GM21447 (cell line): Measurements from ENCODE around the gene DUS4L.
A peak's percentile ranks its signal among the peaks of the same experiment; 100 is the strongest.

Source experiments
- ATAC-seq: cut with Tn5 transposase; IDR thresholded peaks from one replicate; pipeline ENCODE4 v1.9.1; 2021; ENCODE audit not compliant: unreplicated experiment

Gene DUS4L

GRCh38 chr7:107579885-107580715 is 16.3 kb downstream of the DUS4L start, which contains the start of gene BCAP29:
BCAP29 (plus strand) TSS chr7:107580246; CDS start chr7:107580773, 527 bp downstream.
- ATAC-seq = peak; percentile 84

- no peak for ATAC-seq
These were observed 17.1 kb downstream of the DUS4L start for GRCh38 chr7:107580716-107581383.

- ATAC-seq = no peak
These were observed 17.7 kb downstream of the DUS4L start for GRCh38 chr7:107581387-107582013.

GRCh38 chr7:107582875-107583274 is 19.1 kb downstream of the DUS4L start:
- no peak for ATAC-seq

GRCh38 chr7:107584716-107585115 is 20.9 kb downstream of the DUS4L start:
- no peak for ATAC-seq

- ATAC-seq = no peak
These were observed 24.9 kb downstream of the DUS4L start for GRCh38 chr7:107588529-107589130.

GRCh38 chr7:107591421-107591820 is 27.6 kb downstream of the DUS4L start:
- no peak for ATAC-seq

GRCh38 chr7:107592361-107593024 is 28.7 kb downstream of the DUS4L start:
- ATAC-seq = no peak

GRCh38 chr7:107593025-107593410 is 29.2 kb downstream of the DUS4L start:
- ATAC-seq = no peak

GRCh38 chr7:107594961-107595737 is 31.4 kb downstream of the DUS4L start:
- ATAC-seq = no peak

- no peak for ATAC-seq
These were observed 33.3 kb downstream of the DUS4L start for GRCh38 chr7:107596881-107597581.

- ATAC-seq = no peak
These were observed 33.8 kb downstream of the DUS4L start for GRCh38 chr7:107597582-107597916.

GRCh38 chr7:107597953-107598352 is 34.2 kb downstream of the DUS4L start:
- ATAC-seq = no peak

- no peak for ATAC-seq
These were observed 35.5 kb downstream of the DUS4L start for GRCh38 chr7:107599262-107599661.

GRCh38 chr7:107600816-107601215 is 37.0 kb downstream of the DUS4L start:
- no peak for ATAC-seq

GRCh38 chr7:107605218-107605815 is 41.5 kb downstream of the DUS4L start:
- no peak for ATAC-seq

- no peak for ATAC-seq
These were observed 42.5 kb downstream of the DUS4L start for GRCh38 chr7:107606303-107606702.

GRCh38 chr7:107609811-107610261 is 46.1 kb downstream of the DUS4L start:
- ATAC-seq = no peak

- no peak for ATAC-seq
These were observed 46.6 kb downstream of the DUS4L start for GRCh38 chr7:107610323-107610722.
